ENCODE results near the gene VTCN1. TPM values are rescaled to one million over a fixed set of nuclear protein-coding genes. Genes with fewer than 3 reads are reported as not detected.
A peak's percentile ranks its signal among the peaks of the same experiment; 100 is the strongest.

Gene VTCN1
- total RNA-seq, 2 donors from 2014 or later: 4.0 to 7.8 TPM

- no peaks in the 10 kb centered on the region for H3K9me3 ChIP-seq
- intact Hi-C loops (cut with DNase I): no loop called here
Observed at GRCh38 chr1:117174851-117175250, 35.9 kb downstream of the VTCN1 start.

GRCh38 chr1:117173691-117174090 lies 37.0 kb downstream of the VTCN1 start:
- no peaks in the 10 kb centered on the region for H3K27me3 ChIP-seq (replicated peaks; ENCODE audit: insufficient read depth)
- DNase-seq (ENCODE audit: low spot score): no peak
- no peak overlapping the region for H3K27ac ChIP-seq
- WGBS: 65% methylated on average over 6 of the region's 6 CpGs
- H3K36me3 ChIP-seq: no peaks in the 10 kb centered on the region
- no peaks in the 10 kb centered on the region for H3K4me1 ChIP-seq (replicated peaks)
- no peak overlapping the region for H3K4me3 ChIP-seq
- H3K9me3 ChIP-seq: no peaks in the 10 kb centered on the region
- intact Hi-C loops (cut with DNase I): no loop called here
- no peak for TF ChIP-seq POLR2AphosphoS5 (IDR thresholded peaks at IDR 0.05)
- no peak for TF ChIP-seq POLR2A (IDR thresholded peaks at IDR 0.05)
- TF ChIP-seq CTCF (IDR thresholded peaks at IDR 0.05): no peak

More at GRCh38 chr1:117174851-117175250, 35.9 kb downstream of the VTCN1 start:
- Histone ChIP-seq H3K27ac (no peak overlapping the region), H3K27me3 (replicated peaks; ENCODE audit: insufficient read depth) (no peaks in the 10 kb centered on the region), H3K4me3 (no peak overlapping the region), H3K36me3 (no peaks in the 10 kb centered on the region), H3K4me1 (replicated peaks) (no peaks in the 10 kb centered on the region)
- WGBS: 92% methylated on average over 4 of the region's 4 CpGs
- TF ChIP-seq POLR2A (IDR thresholded peaks at IDR 0.05): no peak
- TF ChIP-seq POLR2AphosphoS5 (IDR thresholded peaks at IDR 0.05): no peak
- no peak for TF ChIP-seq CTCF (IDR thresholded peaks at IDR 0.05)
- DNase-seq (ENCODE audit: low spot score): no peak

- Histone ChIP-seq H3K4me3 (no peak overlapping the region), H3K4me1 (replicated peaks) (no peaks in the 10 kb centered on the region), H3K27ac (no peak overlapping the region), H3K9me3 (no peaks in the 10 kb centered on the region), H3K27me3 (replicated peaks; ENCODE audit: insufficient read depth) (no peaks in the 10 kb centered on the region), H3K36me3 (no peaks in the 10 kb centered on the region)
- intact Hi-C loops (cut with DNase I): no loop called here
- 97% methylated on average over 10 of the region's 10 CpGs for WGBS
- TF ChIP-seq POLR2A (IDR thresholded peaks at IDR 0.05) (no peak), CTCF (IDR thresholded peaks at IDR 0.05) (no peak), POLR2AphosphoS5 (IDR thresholded peaks at IDR 0.05) (no peak)
- DNase-seq (ENCODE audit: low spot score): no peak
Observed at GRCh38 chr1:117173006-117173405, 37.7 kb downstream of the VTCN1 start.

GRCh38 chr1:117171900-117172511 lies 38.7 kb downstream of the VTCN1 start:
- Histone ChIP-seq H3K9me3 (no peaks in the 10 kb centered on the region), H3K4me1 (replicated peaks) (no peaks in the 10 kb centered on the region), H3K36me3 (no peaks in the 10 kb centered on the region), H3K27ac (no peak overlapping the region), H3K27me3 (replicated peaks; ENCODE audit: insufficient read depth) (no peaks in the 10 kb centered on the region), H3K4me3 (no peak overlapping the region)
- 38% methylated on average over 18 of the region's 18 CpGs for WGBS
- intact Hi-C loops (cut with DNase I): no loop called here
- peak; percentile 58 for DNase-seq (ENCODE audit: low spot score)
- TF ChIP-seq POLR2A (IDR thresholded peaks at IDR 0.05): no peak
- TF ChIP-seq POLR2AphosphoS5 (IDR thresholded peaks at IDR 0.05): peak; percentile 22
- no peak for TF ChIP-seq CTCF (IDR thresholded peaks at IDR 0.05)

GRCh38 chr1:117169871-117170596 lies 40.7 kb downstream of the VTCN1 start:
- DNase-seq (ENCODE audit: low spot score): no peak
- intact Hi-C loops (cut with DNase I): no loop called here
- Histone ChIP-seq H3K4me1 (replicated peaks) (no peaks in the 10 kb centered on the region), H3K9me3 (no peaks in the 10 kb centered on the region), H3K27me3 (replicated peaks; ENCODE audit: insufficient read depth) (no peaks in the 10 kb centered on the region), H3K27ac (no peak overlapping the region), H3K36me3 (no peaks in the 10 kb centered on the region), H3K4me3 (no peak overlapping the region)
- WGBS: 88% methylated on average over 4 of the region's 4 CpGs
- TF ChIP-seq POLR2A (IDR thresholded peaks at IDR 0.05) (no peak), CTCF (IDR thresholded peaks at IDR 0.05) (no peak), POLR2AphosphoS5 (IDR thresholded peaks at IDR 0.05) (no peak)

Measured in prostate gland (tissue), 2 donors.